ENCODE data around the gene NUDT5.
"Not testable (repeated sequence)": the region's sequence is repeated elsewhere in the genome, so short reads cannot be mapped to it uniquely, and the experiment has no call there.

NUDT5 gene

GRCh38 chr10:12195603-12196506 lies at the start of gene NUDT5, which contains the start of gene CDC123:
NUDT5 (minus strand) TSS chr10:12195891; CDS start chr10:12186291, 9,600 bp downstream.
CDC123 (plus strand) TSS chr10:12196188; CDS start chr10:12196246, 58 bp downstream.
- Mint-ChIP-seq H3K4me3 (peak within 1 kb of the TSS; percentile 88), H3K4me1 (ENCODE audit: low read depth) (peaks cover 53% of the 10 kb centered on the region), H3K27ac (peak within 1 kb of the TSS; percentile 97), H3K36me3 (ENCODE audit: low read depth) (peaks cover 75% of the 10 kb centered on the region), H3K9me3 (no peaks in the 10 kb centered on the region), H3K27me3 (no peaks in the 10 kb centered on the region)
- DNase-seq: peak; percentile 90

- no peak overlapping the region for H3K4me3 Mint-ChIP-seq
- peak overlapping the region; percentile 47 for H3K27ac Mint-ChIP-seq
- no peaks in the 10 kb centered on the region for H3K27me3 Mint-ChIP-seq
- DNase-seq: no peak
- peaks cover 26% of the 10 kb centered on the region for H3K4me1 Mint-ChIP-seq (ENCODE audit: low read depth)
- no peaks in the 10 kb centered on the region for H3K9me3 Mint-ChIP-seq
- peaks cover 90% of the 10 kb centered on the region for H3K36me3 Mint-ChIP-seq (ENCODE audit: low read depth)
Observed at GRCh38 chr10:12243864-12244620, 48.4 kb upstream of the NUDT5 start.

- peaks cover 26% of the 10 kb centered on the region for H3K4me1 Mint-ChIP-seq (ENCODE audit: low read depth)
- no peaks in the 10 kb centered on the region for H3K9me3 Mint-ChIP-seq
- peak overlapping the region; percentile 38 for H3K4me3 Mint-ChIP-seq
- peak overlapping the region; percentile 88 for H3K27ac Mint-ChIP-seq
- peaks cover 91% of the 10 kb centered on the region for H3K36me3 Mint-ChIP-seq (ENCODE audit: low read depth)
- no peaks in the 10 kb centered on the region for H3K27me3 Mint-ChIP-seq
- peak; percentile 59 for DNase-seq
Observed at GRCh38 chr10:12241810-12242529, 46.3 kb upstream of the NUDT5 start.

- no peak overlapping the region for H3K27ac Mint-ChIP-seq
- no peak overlapping the region for H3K4me3 Mint-ChIP-seq
- peaks cover 91% of the 10 kb centered on the region for H3K36me3 Mint-ChIP-seq (ENCODE audit: low read depth)
- no peaks in the 10 kb centered on the region for H3K9me3 Mint-ChIP-seq
- no peaks in the 10 kb centered on the region for H3K27me3 Mint-ChIP-seq
- DNase-seq: no peak
- peaks cover 26% of the 10 kb centered on the region for H3K4me1 Mint-ChIP-seq (ENCODE audit: low read depth)
Observed at GRCh38 chr10:12238821-12239220, 43.1 kb upstream of the NUDT5 start.

GRCh38 chr10:12237265-12238220 lies 41.9 kb upstream of the NUDT5 start:
- no peak overlapping the region for H3K27ac Mint-ChIP-seq
- H3K9me3 Mint-ChIP-seq: no peaks in the 10 kb centered on the region
- peaks cover 87% of the 10 kb centered on the region for H3K36me3 Mint-ChIP-seq (ENCODE audit: low read depth)
- no peak overlapping the region for H3K4me3 Mint-ChIP-seq
- peaks cover 25% of the 10 kb centered on the region for H3K4me1 Mint-ChIP-seq (ENCODE audit: low read depth)
- no peaks in the 10 kb centered on the region for H3K27me3 Mint-ChIP-seq
- DNase-seq: no peak

- Mint-ChIP-seq H3K27ac (no peak overlapping the region), H3K9me3 (no peaks in the 10 kb centered on the region), H3K4me3 (no peak overlapping the region), H3K36me3 (ENCODE audit: low read depth) (peaks cover 87% of the 10 kb centered on the region), H3K27me3 (no peaks in the 10 kb centered on the region), H3K4me1 (ENCODE audit: low read depth) (peaks cover 7% of the 10 kb centered on the region)
- no peak for DNase-seq
Observed at GRCh38 chr10:12235796-12236195, 40.1 kb upstream of the NUDT5 start.

GRCh38 chr10:12235116-12235694 lies 39.5 kb upstream of the NUDT5 start:
- Mint-ChIP-seq H3K27me3 (no peaks in the 10 kb centered on the region), H3K4me3 (no peak overlapping the region), H3K9me3 (no peaks in the 10 kb centered on the region), H3K4me1 (ENCODE audit: low read depth) (peaks cover 2% of the 10 kb centered on the region), H3K36me3 (ENCODE audit: low read depth) (peaks cover 87% of the 10 kb centered on the region), H3K27ac (no peak overlapping the region)
- no peak for DNase-seq

- not testable (repeated sequence) for H3K4me3 Mint-ChIP-seq; H3K27ac Mint-ChIP-seq; H3K4me1 Mint-ChIP-seq (ENCODE audit: low read depth); H3K27me3 Mint-ChIP-seq; DNase-seq; H3K9me3 Mint-ChIP-seq
- peaks cover 90% of the 10 kb centered on the region for H3K36me3 Mint-ChIP-seq (ENCODE audit: low read depth)
Observed at GRCh38 chr10:12234687-12235086, 39.0 kb upstream of the NUDT5 start.

GRCh38 chr10:12228851-12229250 lies 33.2 kb upstream of the NUDT5 start:
- Mint-ChIP-seq H3K27ac (no peak overlapping the region), H3K36me3 (ENCODE audit: low read depth) (peaks cover 88% of the 10 kb centered on the region), H3K27me3 (no peaks in the 10 kb centered on the region), H3K4me3 (no peak overlapping the region), H3K4me1 (ENCODE audit: low read depth) (no peaks in the 10 kb centered on the region), H3K9me3 (no peaks in the 10 kb centered on the region)
- no peak for DNase-seq

GRCh38 chr10:12226438-12226837 lies 30.7 kb upstream of the NUDT5 start:
- H3K9me3 Mint-ChIP-seq; H3K4me3 Mint-ChIP-seq; H3K27me3 Mint-ChIP-seq; H3K4me1 Mint-ChIP-seq (ENCODE audit: low read depth); H3K27ac Mint-ChIP-seq; DNase-seq: not testable (repeated sequence)
- H3K36me3 Mint-ChIP-seq (ENCODE audit: low read depth): peaks cover 87% of the 10 kb centered on the region

- no peak for DNase-seq
- Mint-ChIP-seq H3K27ac (no peak overlapping the region), H3K4me3 (no peak overlapping the region), H3K36me3 (ENCODE audit: low read depth) (peaks cover 85% of the 10 kb centered on the region), H3K9me3 (no peaks in the 10 kb centered on the region), H3K27me3 (no peaks in the 10 kb centered on the region), H3K4me1 (ENCODE audit: low read depth) (peaks cover 5% of the 10 kb centered on the region)
Observed at GRCh38 chr10:12225444-12225843, 29.8 kb upstream of the NUDT5 start.

GRCh38 chr10:12221323-12222298 lies 25.9 kb upstream of the NUDT5 start:
- DNase-seq: no peak
- H3K36me3 Mint-ChIP-seq (ENCODE audit: low read depth): peaks cover 83% of the 10 kb centered on the region
- peak overlapping the region; percentile 50 for H3K27ac Mint-ChIP-seq

More at GRCh38 chr10:12221323-12222298, 25.9 kb upstream of the NUDT5 start:
- H3K27me3 Mint-ChIP-seq: no peaks in the 10 kb centered on the region
- no peak overlapping the region for H3K4me3 Mint-ChIP-seq
- H3K9me3 Mint-ChIP-seq: no peaks in the 10 kb centered on the region
- peaks cover 5% of the 10 kb centered on the region for H3K4me1 Mint-ChIP-seq (ENCODE audit: low read depth)
